Stomach (tissue), 4 donors: Measurements from ENCODE around the gene ZNG1F.
"Not testable (repeated sequence)": the region's sequence is repeated elsewhere in the genome, so short reads cannot be mapped to it uniquely, and the experiment has no call there.

ENCODE experiments used
- EP300 ChIP-seq: sonication (generic); formaldehyde crosslinking; IDR thresholded peaks from one replicate; pipeline ENCODE4 v1.6.1; 2017; ENCODE audit warnings: antibody characterized with exemption
- POLR2A ChIP-seq, 4 donors: fragments of 450-650 bp; IDR thresholded peaks; one replicate each; pipeline ENCODE4 v1.6.1; 2016; ENCODE audit warnings: antibody characterized with exemption in 4 of 4, control low read depth in 2 of 4, mild to moderate bottlenecking in 1 of 4, moderate library complexity in 1 of 4
- TF ChIP-seq, protein P1 (sequence below), 7 experiments: fragments of 450-650 bp in 4 of 7; fragments of 200-600 bp in 3 of 7; sonication (generic) in 3 of 7; IDR thresholded peaks; one replicate each; pipeline ENCODE4 v1.5.1; 2016 to 2019; ENCODE audit warnings: antibody characterized with exemption in 7 of 7, control low read depth in 2 of 7, mild to moderate bottlenecking in 1 of 7

DNA sequence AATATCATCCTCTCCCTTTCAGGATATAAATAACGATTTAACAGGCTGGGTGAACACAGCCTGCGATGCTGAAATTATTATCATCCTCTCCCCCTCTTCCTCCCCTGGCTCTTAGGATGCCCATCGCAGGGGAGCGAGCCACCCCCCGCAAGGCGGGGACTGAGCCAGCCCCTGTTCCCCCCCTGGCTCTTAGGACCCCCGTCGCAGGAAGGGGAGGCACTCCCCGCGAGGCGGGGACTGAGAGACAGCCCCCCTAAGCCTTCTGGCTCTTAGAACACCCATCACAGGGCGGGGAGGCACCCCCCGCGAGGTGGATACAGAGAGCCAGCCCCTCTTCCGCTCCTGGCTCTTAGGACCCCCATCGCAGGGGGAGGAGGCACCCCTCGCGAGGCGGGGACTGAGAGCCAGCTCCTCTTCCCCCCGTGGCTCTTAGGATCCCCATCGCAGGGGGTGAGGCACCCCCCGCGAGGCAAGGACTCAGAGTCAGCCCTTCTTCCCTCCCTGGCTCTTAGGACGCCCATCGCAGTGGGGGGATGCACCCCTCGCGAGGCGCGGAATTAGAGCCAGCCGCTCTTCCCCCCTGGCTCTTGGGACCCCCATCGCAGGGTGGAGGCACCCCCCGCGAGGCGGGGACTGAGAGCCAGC, 82.5 kb downstream of the ZNG1F start:
- TF ChIP-seq, protein P1, sequence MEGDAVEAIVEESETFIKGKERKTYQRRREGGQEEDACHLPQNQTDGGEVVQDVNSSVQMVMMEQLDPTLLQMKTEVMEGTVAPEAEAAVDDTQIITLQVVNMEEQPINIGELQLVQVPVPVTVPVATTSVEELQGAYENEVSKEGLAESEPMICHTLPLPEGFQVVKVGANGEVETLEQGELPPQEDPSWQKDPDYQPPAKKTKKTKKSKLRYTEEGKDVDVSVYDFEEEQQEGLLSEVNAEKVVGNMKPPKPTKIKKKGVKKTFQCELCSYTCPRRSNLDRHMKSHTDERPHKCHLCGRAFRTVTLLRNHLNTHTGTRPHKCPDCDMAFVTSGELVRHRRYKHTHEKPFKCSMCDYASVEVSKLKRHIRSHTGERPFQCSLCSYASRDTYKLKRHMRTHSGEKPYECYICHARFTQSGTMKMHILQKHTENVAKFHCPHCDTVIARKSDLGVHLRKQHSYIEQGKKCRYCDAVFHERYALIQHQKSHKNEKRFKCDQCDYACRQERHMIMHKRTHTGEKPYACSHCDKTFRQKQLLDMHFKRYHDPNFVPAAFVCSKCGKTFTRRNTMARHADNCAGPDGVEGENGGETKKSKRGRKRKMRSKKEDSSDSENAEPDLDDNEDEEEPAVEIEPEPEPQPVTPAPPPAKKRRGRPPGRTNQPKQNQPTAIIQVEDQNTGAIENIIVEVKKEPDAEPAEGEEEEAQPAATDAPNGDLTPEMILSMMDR (IDR thresholded peaks at IDR 0.05), result not testable (repeated sequence)
- TF ChIP-seq EP300; POLR2A (IDR thresholded peaks at IDR 0.05): not testable (repeated sequence)
